A549 (cell line): Measurements from ENCODE around the gene FOSL2. TPM values are rescaled to one million over a fixed set of nuclear protein-coding genes. Genes with fewer than 3 reads are reported as not detected.

Experiments
- ATAC-seq, 2 experiments: fragments of 200-7000 bp in 1 of 2; fragments of >200 bp in 1 of 2; cut with Nextera tagmentation in 1 of 2; cut with Tn5 transposase in 1 of 2; 3 replicates each; pipeline versions ENCODE4 v1.8.0 to v1.9.1; 2018 to 2020; ENCODE audit warnings: mild to moderate bottlenecking in 1 of 2, moderate library complexity in 1 of 2
- CTCF ChIA-PET: fragments of 300-600 bp; sonication (Branson Sonifier 250); formaldehyde crosslinking; extraction: SDS; loops from one replicate; lab custom pipeline; 2021; ENCODE audit warnings: antibody characterized with exemption, inconsistent platforms; lab: Yijun Ruan, JAX
- POLR2A ChIA-PET: fragments of 350-600 bp; formaldehyde crosslinking; extraction: SDS; loops from one replicate; lab custom pipeline; 2021; ENCODE audit warnings: antibody characterized with exemption, inconsistent platforms; lab: Yijun Ruan, JAX
- DNase-seq, 2 experiments: peaks; one replicate each; pipeline versions ENCODE4 v3.0.0 to v3.0.0-alpha.2; 2011 to 2016; ENCODE audit warnings: low read depth in 1 of 2, low spot score in 1 of 2
- FAIRE-seq: peaks from 2 replicates; lab custom pipeline; 2011; peaks lifted over from hg19 to GRCh38; lab: Jason Lieb, UNC
- H3K27ac ChIP-seq, 2 experiments: fragments of >200 bp; sonication (Bioruptor Twin); formaldehyde crosslinking; 3 replicates each; pipeline ENCODE4 v1.5.1; 2016 to 2017
- H3K4me1 ChIP-seq: fragments of >200 bp; sonication (Bioruptor Twin); formaldehyde crosslinking; 3 replicates; pipeline ENCODE4 v1.6.1; 2016
- H3K4me2 ChIP-seq: fragments of >200 bp; sonication (Bioruptor Twin); formaldehyde crosslinking; 3 replicates; pipeline ENCODE4 v1.6.1; 2016
- H3K4me3 ChIP-seq: fragments of >200 bp; sonication (Bioruptor Twin); formaldehyde crosslinking; 3 replicates; pipeline ENCODE4 v1.5.1; 2016
- H3K9me3 ChIP-seq: fragments of >200 bp; sonication (Bioruptor Twin); formaldehyde crosslinking; 3 replicates; pipeline ENCODE4 v1.6.1; 2016
- BHLHE40 ChIP-seq: IDR thresholded peaks from 2 replicates; pipeline ENCODE4 v1.6.1; 2012; ENCODE audit warnings: low read depth, low read length, inconsistent platforms
- CBX2 ChIP-seq: fragments of 200-600 bp; sonication (generic); IDR thresholded peaks from 2 replicates; pipeline ENCODE4 v1.6.1; 2016; ENCODE audit warnings: low read depth, mild to moderate bottlenecking, borderline replicate concordance
- CBX8 ChIP-seq: fragments of 200-600 bp; sonication (generic); IDR thresholded peaks from 2 replicates; pipeline ENCODE4 v1.6.1; 2016
- CHD2 ChIP-seq: fragments of 150-350 bp; IDR thresholded peaks from 2 replicates; pipeline ENCODE4 v1.6.1; 2014; ENCODE audit warnings: low read length; ENCODE audit not compliant: partially characterized antibody
- ESRRA ChIP-seq: fragments of 150-350 bp; IDR thresholded peaks from 2 replicates; pipeline ENCODE4 v1.6.1; 2014; ENCODE audit warnings: mild to moderate bottlenecking, low read length, borderline replicate concordance
- FOSB ChIP-seq: fragments of 250-450 bp; sonication (Bioruptor Pico); IDR thresholded peaks from 2 replicates; pipeline ENCODE4 v1.5.0; 2020; ENCODE audit warnings: mild to moderate bottlenecking, moderate library complexity
- FOSL2 ChIP-seq, 2 experiments: fragments of 450-650 bp in 1 of 2; fragments of >200 bp in 1 of 2; sonication (Bioruptor Twin) in 1 of 2; formaldehyde crosslinking; IDR thresholded peaks; 2 replicates each; pipeline versions ENCODE4 v1.5.0 to v1.6.1; 2016 to 2020; ENCODE audit warnings: mild to moderate bottlenecking in 1 of 2, moderate library complexity in 1 of 2
- GATA3 ChIP-seq: IDR thresholded peaks from 2 replicates; pipeline ENCODE4 v1.6.1; 2012; ENCODE audit warnings: borderline replicate concordance
- HDAC2 ChIP-seq: fragments of 200-600 bp; sonication (generic); IDR thresholded peaks from 2 replicates; pipeline ENCODE4 v1.6.1; 2016
- HOXB5 ChIP-seq: fragments of 250-450 bp; sonication (Bioruptor Pico); IDR thresholded peaks from 2 replicates; pipeline ENCODE4 v1.5.0; 2020; ENCODE audit warnings: mild to moderate bottlenecking, moderate library complexity
- KDM1A ChIP-seq: fragments of 200-600 bp; sonication (generic); IDR thresholded peaks from 2 replicates; pipeline ENCODE4 v1.6.1; 2016; ENCODE audit warnings: low read depth, mild to moderate bottlenecking
- MAFK ChIP-seq: fragments of 450-650 bp; IDR thresholded peaks from 2 replicates; pipeline ENCODE4 v1.6.1; 2014; ENCODE audit not compliant: partially characterized antibody
- MAZ ChIP-seq: fragments of 150-350 bp; IDR thresholded peaks from 2 replicates; pipeline ENCODE4 v1.6.1; 2014; ENCODE audit warnings: antibody characterized with exemption, low read depth, low read length, borderline replicate concordance
- NPAS2 ChIP-seq: fragments of 250-450 bp; sonication (Bioruptor Pico); IDR thresholded peaks from 2 replicates; pipeline ENCODE4 v1.8.0; 2022; ENCODE audit warnings: mild to moderate bottlenecking, moderate library complexity, borderline replicate concordance
- RCOR1 ChIP-seq: fragments of 150-350 bp; IDR thresholded peaks from 2 replicates; pipeline ENCODE4 v1.6.1; 2014; ENCODE audit warnings: antibody characterized with exemption, low read length, low read depth
- SMC3 ChIP-seq: fragments of >200 bp; sonication (Bioruptor Twin); formaldehyde crosslinking; IDR thresholded peaks from 3 replicates; pipeline ENCODE4 v1.6.1; 2018; ENCODE audit warnings: inconsistent platforms
- SREBF2 ChIP-seq: fragments of 450-650 bp; IDR thresholded peaks from 2 replicates; pipeline ENCODE4 v1.6.1; 2014; ENCODE audit warnings: mild to moderate bottlenecking, moderate library complexity
- TP53 ChIP-seq: fragments of 250-450 bp; sonication (Bioruptor Pico); IDR thresholded peaks from 2 replicates; pipeline ENCODE4 v1.5.0; 2021; ENCODE audit warnings: mild to moderate bottlenecking, moderate library complexity
- ZC3H11A ChIP-seq: fragments of 450-650 bp; IDR thresholded peaks from 2 replicates; pipeline ENCODE4 v1.6.1; 2014; ENCODE audit warnings: antibody characterized with exemption, mild to moderate bottlenecking
- ZFP36 ChIP-seq: fragments of 450-650 bp; IDR thresholded peaks from 2 replicates; pipeline ENCODE4 v1.6.1; 2014; ENCODE audit warnings: borderline replicate concordance; ENCODE audit not compliant: partially characterized antibody
- WGBS: methylation state at CpG from one replicate; pipeline ENCODE4 v1.1.6; 2017; ENCODE audit errors: missing lambda C conversion rate; 5-methylcytosine and 5-hydroxymethylcytosine counted together
- polyA plus RNA-seq, 4 experiments: library from polyadenylated mRNA; depleted of rRNA in 3 of 4; stranded (reverse); fragments of >200 nt; fragmentation: RNase III in 1 of 4; extraction: RNeasy Plus Mini Kit Qiagen cat#74134 plus additional on column Dnase treatment in 1 of 4; gene quantifications; 2 replicates in 3 of 4; 3 replicates in 1 of 4; pipeline ENCODE4 v1.2.3, GENCODE V29; 2011 to 2017
- TF ChIP-seq, protein P1 (sequence below): IDR thresholded peaks from 2 replicates; pipeline ENCODE4 v1.6.1; 2012
- TF ChIP-seq, protein P2 (sequence below): fragments of 450-650 bp; IDR thresholded peaks from 2 replicates; pipeline ENCODE4 v1.6.1; 2014; ENCODE audit warnings: antibody characterized with exemption

FOSL2 gene
- polyA plus RNA-seq, 2 of the 4 experiments (the other 2 are of a cell fraction): 45.7 to 73.4 TPM

DNA sequence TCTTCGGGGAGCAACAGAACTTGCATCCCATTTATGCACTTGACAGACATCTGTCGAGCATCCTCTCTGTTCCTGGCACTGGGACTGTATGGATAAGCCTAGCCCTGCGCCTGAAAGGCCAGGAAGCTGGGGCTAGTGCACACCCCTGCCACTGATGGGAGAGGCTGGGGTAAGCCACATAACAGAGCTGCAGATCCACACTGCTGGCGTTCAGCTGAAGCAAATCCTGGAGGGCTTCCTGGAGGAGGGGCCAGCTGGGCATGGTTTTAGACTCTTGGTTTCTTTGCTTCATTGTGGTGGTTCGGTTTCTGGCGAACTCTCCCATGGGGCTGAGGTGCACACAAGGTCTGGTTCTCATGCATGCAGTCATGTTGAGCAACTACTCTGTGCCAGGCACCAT is 45.5 kb upstream of the FOSL2 start:
- CTCF ChIA-PET: interaction anchor here (0.9 to 1.3 kb wide), 2 partner anchors 20 to 34 kb away, joined by 3 to 4 read pairs; no protein-coding TSS in a partner anchor
- FAIRE-seq: no peak

DNA sequence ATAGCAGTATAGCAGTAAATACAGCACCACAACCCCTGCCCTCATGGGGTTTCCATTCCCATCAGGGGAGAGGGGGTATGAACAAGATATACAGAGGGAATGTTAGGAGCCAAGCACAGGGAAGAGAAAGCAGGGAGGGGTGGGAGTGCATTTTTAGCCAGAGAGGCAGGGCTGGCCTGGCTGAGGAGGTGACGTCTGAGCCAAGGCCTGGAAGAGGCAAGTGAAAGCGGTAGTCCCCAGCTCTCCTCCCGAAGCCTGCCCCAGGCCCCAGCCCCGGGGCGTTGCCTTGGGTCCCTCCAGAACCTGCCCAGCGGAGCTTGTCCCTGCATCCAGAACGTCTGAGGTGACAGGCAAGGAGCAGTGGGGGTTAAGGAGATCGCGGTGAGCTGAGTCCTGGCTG is 45.1 kb upstream of the FOSL2 start:
- Histone ChIP-seq H3K4me3 (no peak overlapping the region), H3K4me1 (peaks cover 15% of the 10 kb centered on the region), H3K9me3 (no peaks in the 10 kb centered on the region), H3K4me2 (no peak overlapping the region), H3K27ac (peak overlapping the region in 1 of 2 experiments; percentile 67; a peak in 3 of 6 replicates)
- ChIA-PET POLR2A (no interaction called here), CTCF (interaction anchor here (0.9 to 1.3 kb wide), 2 partner anchors 21 to 34 kb away, joined by 3 to 4 read pairs; no protein-coding TSS in a partner anchor)
- TF ChIP-seq, protein P1, sequence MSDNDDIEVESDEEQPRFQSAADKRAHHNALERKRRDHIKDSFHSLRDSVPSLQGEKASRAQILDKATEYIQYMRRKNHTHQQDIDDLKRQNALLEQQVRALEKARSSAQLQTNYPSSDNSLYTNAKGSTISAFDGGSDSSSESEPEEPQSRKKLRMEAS: no peak
- no peak for TF ChIP-seq BHLHE40
- no peak for TF ChIP-seq CHD2
- TF ChIP-seq MAFK: no peak
- TF ChIP-seq KDM1A: no peak
- no peak for TF ChIP-seq ESRRA
- FAIRE-seq: no peak
- DNase-seq: no peak
- WGBS: 88% methylated on average over 9 of the region's 9 CpGs
- ATAC-seq: no peak

More for the DNA sequence above, 45.5 kb upstream of the FOSL2 start:
- ATAC-seq (no peak), DNase-seq (no peak)
- Histone ChIP-seq H3K9me3 (no peaks in the 10 kb centered on the region), H3K27ac (peak overlapping the region in 1 of 2 experiments; percentile 67; a peak in 2 of 6 replicates), H3K4me2 (no peak overlapping the region), H3K4me3 (no peak overlapping the region), H3K4me1 (peaks cover 19% of the 10 kb centered on the region)
- POLR2A ChIA-PET: no interaction called here
- WGBS: 74% methylated on average over 6 of the region's 6 CpGs
- TF ChIP-seq ZFP36 (peak; percentile 97), MAFK (no peak)
- TF ChIP-seq, all 56 proteins: peak for 1

DNA sequence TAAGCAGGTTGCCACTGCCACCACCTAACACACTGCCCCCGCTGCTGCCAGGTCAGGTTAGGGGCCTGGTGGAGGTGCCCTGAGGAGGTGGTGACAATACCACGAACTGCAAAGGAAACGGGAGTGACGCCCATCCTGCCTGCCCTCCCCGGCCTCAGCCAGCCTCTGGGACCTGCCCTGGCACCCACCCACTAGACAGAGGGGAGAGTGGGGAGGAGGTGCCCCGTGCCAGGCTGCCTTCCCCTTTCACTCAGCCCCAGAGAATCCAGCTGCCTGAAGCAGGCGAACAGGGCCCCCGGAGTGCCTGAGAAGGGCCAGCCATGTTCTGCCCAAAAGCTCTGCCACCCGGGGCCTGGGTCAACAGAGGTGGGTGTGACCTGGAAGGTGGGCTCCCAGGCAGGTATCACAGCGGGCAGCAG is 44.5 kb upstream of the FOSL2 start:
- no peak for FAIRE-seq
- Histone ChIP-seq H3K4me3 (no peak overlapping the region), H3K27ac (peak overlapping the region in 1 of 2 experiments; percentile 67; a peak in 3 of 6 replicates), H3K4me1 (peaks cover 9% of the 10 kb centered on the region)
- WGBS: 76% methylated on average over 10 of the region's 10 CpGs
- DNase-seq: no peak
- TF ChIP-seq FOSL2 (IDR thresholded peaks at IDR 0.05) (no peak), FOSL2 (CRISPR knock-in tag; IDR thresholded peaks at IDR 0.05) (no peak), SREBF2 (no peak), NPAS2 (CRISPR knock-in tag) (no peak)
- TF ChIP-seq, all 56 proteins: peak for 0
- Histone ChIP-seq H3K4me2 (no peak overlapping the region), H3K9me3 (no peaks in the 10 kb centered on the region)
- POLR2A ChIA-PET: no interaction called here
- CTCF ChIA-PET: no interaction called here
- no peak for ATAC-seq

- H3K4me1 ChIP-seq: peaks cover 1% of the 10 kb centered on the region; the same call in 2 of the 3 replicates
- H3K4me2 ChIP-seq: no peak overlapping the region
- POLR2A ChIA-PET: no interaction called here
- TF ChIP-seq ZC3H11A (no peak), MAFK (no peak), SMC3 (no peak), GATA3 (no peak), FOSB (no peak), RCOR1 (no peak), ZFP36 (no peak), CBX2 (no peak), CBX8 (no peak), HOXB5 (CRISPR knock-in tag) (no peak), HDAC2 (no peak), MAZ (no peak), NPAS2 (CRISPR knock-in tag) (no peak), TP53 (CRISPR knock-in tag) (no peak)
- TF ChIP-seq, protein P2, sequence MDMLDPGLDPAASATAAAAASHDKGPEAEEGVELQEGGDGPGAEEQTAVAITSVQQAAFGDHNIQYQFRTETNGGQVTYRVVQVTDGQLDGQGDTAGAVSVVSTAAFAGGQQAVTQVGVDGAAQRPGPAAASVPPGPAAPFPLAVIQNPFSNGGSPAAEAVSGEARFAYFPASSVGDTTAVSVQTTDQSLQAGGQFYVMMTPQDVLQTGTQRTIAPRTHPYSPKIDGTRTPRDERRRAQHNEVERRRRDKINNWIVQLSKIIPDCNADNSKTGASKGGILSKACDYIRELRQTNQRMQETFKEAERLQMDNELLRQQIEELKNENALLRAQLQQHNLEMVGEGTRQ: no peak
- TF ChIP-seq, all 56 proteins: peak for 0
- WGBS: 93% methylated on average over 11 of the region's 11 CpGs
- Histone ChIP-seq H3K9me3 (no peaks in the 10 kb centered on the region), H3K27ac (no peak overlapping the region), H3K4me3 (no peak overlapping the region)
- CTCF ChIA-PET: no interaction called here
- FAIRE-seq (no peak), ATAC-seq (no peak), DNase-seq (no peak)
Observed at GRCh38 chr2:28348921-28349320, 43.7 kb upstream of the FOSL2 start.
